HL-60 (cell line): Measurements from ENCODE around the gene KIDINS220.

Source experiments
- DNase-seq, 2 experiments: peaks; one replicate each; pipeline ENCODE4 v3.0.0-alpha.2; 2010 to 2020; ENCODE audit warnings: low read depth in 1 of 2, low spot score in 1 of 2
- H3K27ac ChIP-seq: fragments of 250-450 bp; sonication (Bioruptor Pico); replicated peaks from 2 replicates; pipeline ENCODE4 v1.5.1; 2020; ENCODE audit warnings: mild to moderate bottlenecking, moderate library complexity
- H3K27me3 ChIP-seq: fragments of 250-450 bp; sonication (Bioruptor Pico); 2 replicates; pipeline ENCODE4 v1.5.1; 2021; ENCODE audit warnings: mild to moderate bottlenecking, moderate library complexity; ENCODE audit not compliant: insufficient read depth, poor library complexity, severe bottlenecking
- H3K4me3 ChIP-seq: replicated peaks from 2 replicates; pipeline ENCODE4 v1.5.1; 2011; ENCODE audit warnings: mild to moderate bottlenecking, control low read depth, low read length; ENCODE audit not compliant: insufficient read depth
- CTCF ChIP-seq: IDR thresholded peaks from one replicate; pipeline ENCODE4 v1.5.1; 2011; ENCODE audit warnings: low read length, control low read depth, inconsistent platforms; ENCODE audit not compliant: insufficient read depth
- GABPA ChIP-seq: IDR thresholded peaks from 2 replicates; pipeline ENCODE4 v1.6.1; 2012; ENCODE audit warnings: low read depth
- POLR2AphosphoS5 ChIP-seq: IDR thresholded peaks from 2 replicates; pipeline ENCODE4 v1.6.1; 2012; ENCODE audit warnings: low read depth
- REST ChIP-seq: IDR thresholded peaks from 2 replicates; pipeline ENCODE4 v1.6.1; 2012; ENCODE audit warnings: low read depth; ENCODE audit not compliant: insufficient replicate concordance
- SPI1 ChIP-seq: IDR thresholded peaks from 2 replicates; pipeline ENCODE4 v1.6.1; 2012; ENCODE audit warnings: low read depth, mild to moderate bottlenecking, borderline replicate concordance

Gene KIDINS220

GRCh38 chr2:8884812-8885211 lies 47.4 kb upstream of the KIDINS220 start:
- TF ChIP-seq REST (no peak), POLR2AphosphoS5 (no peak), CTCF (no peak)
- no peak for DNase-seq
- H3K27ac ChIP-seq: no peak overlapping the region

GRCh38 chr2:8882094-8882493 lies 44.7 kb upstream of the KIDINS220 start:
- TF ChIP-seq CTCF (no peak), GABPA (no peak), REST (no peak), SPI1 (no peak), POLR2AphosphoS5 (no peak)
- Histone ChIP-seq H3K27me3 (no peaks in the 10 kb centered on the region), H3K4me3 (no peak overlapping the region), H3K27ac (no peak overlapping the region)
- peak in 1 of 2 experiments; percentile 13 for DNase-seq

More at GRCh38 chr2:8884812-8885211, 47.4 kb upstream of the KIDINS220 start:
- peaks cover 8% of the 10 kb centered on the region for H3K27me3 ChIP-seq
- H3K4me3 ChIP-seq: no peak overlapping the region

- Histone ChIP-seq H3K27ac (no peak overlapping the region), H3K27me3 (peaks cover 3% of the 10 kb centered on the region), H3K4me3 (no peak overlapping the region)
- DNase-seq: no peak
- TF ChIP-seq GABPA: no peak
- no peak for TF ChIP-seq SPI1
- no peak for TF ChIP-seq CTCF
- no peak for TF ChIP-seq REST
- TF ChIP-seq POLR2AphosphoS5: no peak
These were observed 40.5 kb upstream of the KIDINS220 start for GRCh38 chr2:8877894-8878293.
